GM19023 (cell line): Measurements from ENCODE around the gene GLDC.
"Not testable (repeated sequence)": the region's sequence is repeated elsewhere in the genome, so short reads cannot be mapped to it uniquely, and the experiment has no call there.

Source experiments
- ATAC-seq: cut with Tn5 transposase; IDR thresholded peaks from one replicate; pipeline ENCODE4 v1.9.1; 2021; ENCODE audit warnings: mild to moderate bottlenecking, moderate library complexity; ENCODE audit not compliant: unreplicated experiment

The GLDC gene

DNA sequence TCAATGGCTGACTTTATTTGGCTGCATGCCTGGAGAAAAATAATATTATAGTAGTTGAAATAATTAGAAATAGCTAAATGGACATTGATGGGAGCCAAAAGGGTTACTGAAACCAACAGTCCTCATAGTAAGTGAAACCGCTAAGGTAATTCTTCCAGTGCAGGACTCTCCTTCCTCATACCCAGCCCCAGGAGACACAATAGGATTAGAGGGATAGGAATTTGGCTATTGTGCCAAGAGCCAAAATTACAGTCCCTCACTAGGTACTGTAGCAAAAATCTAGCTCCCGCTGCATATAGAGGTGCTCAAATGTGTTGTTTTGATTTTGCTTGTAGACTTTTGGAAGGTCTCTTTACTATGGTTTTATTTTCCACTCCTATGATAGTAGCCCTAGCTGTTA lies 20.2 kb downstream of the GLDC start:
- no peak for ATAC-seq

GRCh38 chr9:6622784-6623183 lies 22.7 kb downstream of the GLDC start:
- not testable (repeated sequence) for ATAC-seq

DNA sequence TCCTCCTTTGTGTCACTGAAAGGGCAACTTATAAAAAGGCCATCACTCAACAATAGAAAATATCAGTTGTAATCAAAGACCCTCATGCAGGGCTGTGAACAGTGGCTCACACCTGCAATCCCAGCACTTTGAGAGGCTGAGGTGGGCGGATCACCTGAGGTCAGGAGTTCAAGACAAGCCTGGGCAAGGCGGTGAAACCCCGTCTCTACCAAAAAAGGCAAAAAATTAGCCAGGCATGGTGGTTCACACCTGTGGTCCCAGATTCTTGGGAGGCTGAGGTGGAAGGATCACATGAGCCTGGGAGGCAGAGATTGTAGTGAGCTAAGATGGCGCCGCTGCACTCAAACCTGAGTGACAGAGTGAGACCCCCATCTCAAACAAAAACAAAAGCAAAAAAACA lies 24.7 kb downstream of the GLDC start:
- no peak for ATAC-seq

DNA sequence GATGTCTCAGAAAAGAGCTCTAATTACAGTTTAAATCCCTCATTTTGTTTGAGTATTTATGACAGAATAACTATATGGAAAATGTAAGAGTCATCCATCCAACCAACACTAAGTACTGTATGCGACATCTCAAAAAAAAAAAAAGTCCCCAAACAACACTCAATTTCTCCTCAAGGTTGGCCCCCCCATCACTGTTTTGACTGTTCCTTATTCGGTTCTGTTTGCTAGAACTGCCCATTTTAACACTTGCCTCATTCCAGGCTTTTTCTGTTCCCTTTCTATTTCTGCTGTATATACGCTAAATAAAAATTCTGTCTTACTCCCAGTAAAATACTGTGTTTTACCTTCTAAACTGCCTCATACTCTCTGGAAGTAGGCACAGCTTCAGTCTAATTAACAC lies 25.2 kb downstream of the GLDC start:
- ATAC-seq: no peak

DNA sequence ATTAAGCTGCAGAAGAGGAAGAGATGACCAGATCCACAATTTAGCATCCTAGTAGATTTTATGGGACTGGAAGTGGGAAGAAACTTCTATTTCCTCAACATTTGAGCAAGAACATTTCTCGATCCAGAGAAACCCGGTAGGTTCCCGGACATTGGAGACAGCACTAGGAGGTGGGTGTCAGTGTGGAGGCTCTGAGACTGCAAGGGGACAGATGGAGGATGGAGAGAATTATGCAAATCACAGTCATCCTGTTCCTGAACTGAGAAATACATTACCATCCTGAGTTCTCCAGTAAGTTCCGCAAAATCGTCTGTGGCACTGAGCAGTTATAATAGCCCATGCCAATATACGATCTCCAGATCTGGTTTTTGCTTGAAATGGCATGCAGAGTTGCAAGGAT lies 25.6 kb downstream of the GLDC start:
- ATAC-seq: no peak

DNA sequence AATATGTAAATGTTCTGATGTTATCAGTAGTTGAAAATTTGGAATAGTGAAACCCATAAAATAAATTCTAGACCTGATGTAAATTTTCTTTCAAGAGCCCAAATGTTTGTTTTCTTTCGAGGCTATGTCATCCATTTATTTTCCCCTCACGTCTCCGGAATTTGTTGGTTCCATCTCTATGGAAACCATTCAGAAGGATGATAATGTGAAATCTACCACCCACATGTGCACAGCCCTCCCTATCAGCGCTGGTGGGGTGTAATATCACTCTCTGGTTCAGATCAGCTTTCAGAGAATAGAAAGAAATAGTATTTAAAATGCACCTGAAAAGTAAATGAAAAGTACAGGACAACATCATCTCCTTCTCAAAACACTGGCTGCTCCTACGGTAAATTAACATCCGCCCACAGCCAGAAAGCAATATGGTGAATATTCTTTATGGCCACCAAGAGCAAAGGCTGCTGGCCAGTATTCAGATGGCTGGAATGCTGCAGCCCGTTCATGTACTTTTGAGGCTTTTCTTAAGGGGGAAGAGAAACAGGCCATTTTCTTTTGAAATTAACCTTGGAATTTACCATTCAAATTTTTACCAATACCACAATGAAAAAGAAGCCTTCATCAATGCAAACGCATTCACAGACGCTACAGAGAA lies 28.5 kb downstream of the GLDC start:
- ATAC-seq: no peak

DNA sequence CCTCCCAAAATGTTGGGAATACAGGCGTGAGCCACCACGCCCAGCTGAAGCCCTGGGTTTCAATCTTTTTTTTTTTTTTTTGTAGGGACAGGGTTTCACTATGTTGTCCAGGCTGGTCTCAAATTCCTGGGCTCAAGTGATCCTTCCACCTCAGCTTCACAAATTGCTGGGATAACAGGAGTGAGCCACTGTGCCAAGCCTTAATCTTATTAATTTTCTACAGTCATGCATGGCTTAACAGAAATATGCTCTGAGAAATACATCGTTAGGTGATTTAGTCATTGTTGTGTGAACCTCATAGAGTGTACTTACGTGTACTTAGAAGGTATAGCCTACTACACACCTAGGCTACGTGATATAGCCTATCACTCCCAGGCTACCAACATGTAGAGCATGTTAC lies 31.0 kb downstream of the GLDC start:
- ATAC-seq: no peak

- ATAC-seq: no peak
Measured at GRCh38 chr9:6611865-6612264, 33.7 kb downstream of the GLDC start.

DNA sequence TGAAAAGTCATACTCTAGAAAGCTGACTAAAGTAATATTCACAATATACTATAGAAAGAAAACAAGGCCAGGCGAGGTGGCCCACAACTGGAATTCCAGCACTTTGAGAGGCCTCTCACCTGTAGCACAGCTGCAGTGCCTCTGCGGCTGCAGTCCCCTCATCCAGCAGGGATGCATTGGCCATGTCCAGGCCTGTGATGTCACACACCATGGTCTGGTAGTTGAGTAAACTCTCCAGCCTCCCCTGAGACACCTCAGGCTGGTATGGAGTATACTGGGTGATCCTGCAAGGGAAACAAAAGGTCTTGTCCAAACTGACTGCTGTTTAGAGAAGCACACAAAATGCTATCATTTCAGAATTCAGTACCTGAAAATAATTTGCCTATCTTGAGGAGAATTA lies 35.5 kb downstream of the GLDC start:
- ATAC-seq: no peak

- ATAC-seq: no peak
Measured at GRCh38 chr9:6609497-6610016, 36.0 kb downstream of the GLDC start.

GRCh38 chr9:6605202-6605601 lies 40.3 kb downstream of the GLDC start:
- ATAC-seq: peak; percentile 70

DNA sequence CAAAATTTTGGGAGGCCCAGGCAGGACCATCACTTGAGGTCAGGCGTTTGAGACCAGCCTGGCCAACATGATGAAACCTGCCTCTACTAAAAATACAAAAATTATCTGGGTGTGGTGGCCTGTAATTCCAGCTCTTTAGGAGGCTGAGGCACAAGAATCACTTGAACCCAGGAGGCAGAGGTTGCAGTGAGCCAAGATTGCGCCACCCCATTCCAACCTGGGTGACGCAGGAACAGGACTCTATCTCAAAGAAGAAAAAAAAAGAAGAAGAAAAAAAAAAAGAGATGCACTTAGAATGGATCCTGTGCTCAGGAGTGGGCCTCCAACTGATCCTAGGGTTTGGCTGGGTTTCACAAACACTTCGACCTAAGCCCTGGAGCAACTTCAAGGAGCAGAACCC lies 45.1 kb downstream of the GLDC start:
- ATAC-seq: no peak

GRCh38 chr9:6600006-6600405 lies 45.5 kb downstream of the GLDC start:
- no peak for ATAC-seq

DNA sequence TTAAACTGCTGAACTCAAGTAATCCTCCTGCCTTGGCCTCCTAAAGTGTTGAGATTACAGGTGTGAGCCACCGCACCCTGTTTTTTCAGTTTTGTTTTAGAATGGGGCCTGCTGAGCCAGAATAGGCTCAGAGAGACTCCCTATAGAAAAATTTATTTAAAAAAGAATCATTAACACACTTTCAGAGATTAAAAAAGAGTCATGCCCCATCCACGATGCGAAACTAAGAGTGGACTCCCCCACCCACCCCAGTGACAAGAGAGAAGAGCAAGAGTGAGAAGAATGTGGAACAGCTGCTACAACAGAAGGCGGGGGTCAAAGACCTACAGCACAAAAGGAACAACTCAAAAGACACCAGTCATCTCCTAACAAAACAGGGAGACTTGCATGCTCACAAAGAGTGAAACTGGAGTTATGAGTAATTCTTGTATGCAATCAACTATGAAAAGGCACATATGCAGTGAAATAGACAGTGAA lies 47.2 kb downstream of the GLDC start:
- ATAC-seq: peak; percentile 98

DNA sequence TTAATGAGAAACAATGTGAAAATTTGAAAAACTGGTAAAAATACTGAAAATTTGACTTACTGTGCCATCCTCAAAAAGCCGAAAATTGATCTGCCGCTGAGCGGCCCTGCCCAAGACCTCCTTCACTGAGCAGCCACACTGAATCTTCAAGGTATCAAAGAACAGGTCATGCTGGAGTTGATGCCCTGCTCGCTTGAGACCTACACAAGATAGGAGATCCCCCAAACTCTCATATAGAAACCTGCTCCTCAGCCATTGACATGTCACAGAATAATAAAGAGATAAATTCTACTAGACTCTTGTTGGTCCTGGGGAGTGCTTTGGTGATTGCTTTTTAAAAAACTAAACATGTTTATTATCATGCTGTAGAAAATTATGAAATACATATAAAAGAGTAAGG lies 52.7 kb downstream of the GLDC start:
- no peak for ATAC-seq

DNA sequence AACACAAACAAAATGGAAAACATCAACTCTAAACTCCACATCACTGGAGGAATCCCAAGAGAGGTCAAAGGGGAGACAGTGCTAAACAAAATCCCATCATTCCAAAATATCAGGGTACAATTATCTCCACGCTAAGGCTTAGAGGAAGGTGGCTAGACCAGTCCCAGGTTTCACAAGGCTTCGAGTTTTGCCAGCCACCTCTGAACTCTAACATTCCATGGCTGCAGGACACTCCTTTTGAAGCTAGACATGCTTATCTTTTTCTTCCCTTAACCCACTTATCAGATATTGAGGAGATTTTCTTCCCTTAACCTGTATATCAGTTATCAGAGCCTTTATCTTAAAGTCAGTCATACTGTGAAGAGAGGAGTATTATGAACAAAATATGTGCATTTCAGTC lies 53.3 kb downstream of the GLDC start:
- no peak for ATAC-seq

DNA sequence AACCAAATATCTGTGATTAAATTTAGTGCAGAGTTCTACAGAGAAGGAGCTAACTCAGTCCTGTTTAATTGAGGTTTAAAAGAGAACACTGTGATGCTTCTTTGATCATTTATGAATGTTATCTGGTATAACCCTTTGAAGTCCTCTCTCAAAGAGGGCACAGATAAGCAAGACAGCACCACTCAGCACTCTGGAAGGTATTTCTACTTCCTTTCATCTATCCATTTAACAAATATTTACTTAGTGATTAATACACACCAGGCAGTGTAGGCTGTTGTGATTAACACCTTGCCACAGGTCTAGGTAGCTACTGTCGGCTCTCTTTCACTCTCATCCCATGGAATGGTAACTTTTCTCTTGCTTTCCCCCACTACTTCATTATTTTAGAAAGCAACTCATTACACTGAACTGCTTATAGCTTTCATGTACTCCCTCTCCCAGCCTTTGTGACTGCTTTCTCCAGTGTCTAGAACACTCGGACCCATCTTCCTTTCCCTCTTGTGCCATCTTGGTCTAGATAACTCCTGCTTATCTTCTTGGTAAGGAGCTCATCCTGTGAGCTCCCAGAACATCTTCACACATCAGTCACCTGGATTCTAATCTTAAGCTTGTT lies 54.7 kb downstream of the GLDC start:
- ATAC-seq: no peak

GRCh38 chr9:6590334-6590733 lies 55.2 kb downstream of the GLDC start:
- no peak for ATAC-seq

DNA sequence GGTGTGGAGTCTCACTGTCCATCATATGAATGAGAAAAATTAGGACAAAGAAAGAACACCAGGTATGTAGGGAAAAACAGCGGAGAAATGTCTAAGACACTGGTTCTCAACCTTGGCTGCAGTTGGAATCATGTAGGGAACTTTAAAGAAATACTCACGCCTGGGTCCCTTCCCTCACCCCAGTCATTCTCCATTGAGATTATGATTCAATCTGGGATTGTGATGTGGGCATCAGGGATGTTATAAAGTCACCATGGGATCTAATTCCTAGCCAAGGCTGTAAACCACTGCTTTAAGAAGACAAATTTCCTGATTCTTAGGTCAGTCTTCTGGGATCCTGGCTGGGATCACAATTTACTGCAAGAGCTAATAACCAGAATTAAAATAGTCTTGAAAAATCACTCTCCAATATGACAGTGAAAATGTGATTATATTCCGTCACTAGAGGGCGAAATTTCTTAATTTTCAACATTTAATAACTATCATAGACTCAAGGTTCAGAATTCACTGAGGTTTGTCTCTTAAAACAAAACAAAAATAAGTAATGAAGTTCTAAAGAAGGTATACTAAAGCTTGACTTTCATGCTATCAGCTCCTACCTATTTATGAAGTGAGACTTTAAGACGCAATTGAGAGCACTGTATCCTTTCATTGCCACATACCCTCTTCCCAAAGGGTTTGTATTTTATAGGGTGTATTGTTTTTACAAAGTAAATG lies 60.5 kb downstream of the GLDC start:
- no peak for ATAC-seq

GRCh38 chr9:6581253-6581652 lies 64.3 kb downstream of the GLDC start:
- ATAC-seq: no peak

DNA sequence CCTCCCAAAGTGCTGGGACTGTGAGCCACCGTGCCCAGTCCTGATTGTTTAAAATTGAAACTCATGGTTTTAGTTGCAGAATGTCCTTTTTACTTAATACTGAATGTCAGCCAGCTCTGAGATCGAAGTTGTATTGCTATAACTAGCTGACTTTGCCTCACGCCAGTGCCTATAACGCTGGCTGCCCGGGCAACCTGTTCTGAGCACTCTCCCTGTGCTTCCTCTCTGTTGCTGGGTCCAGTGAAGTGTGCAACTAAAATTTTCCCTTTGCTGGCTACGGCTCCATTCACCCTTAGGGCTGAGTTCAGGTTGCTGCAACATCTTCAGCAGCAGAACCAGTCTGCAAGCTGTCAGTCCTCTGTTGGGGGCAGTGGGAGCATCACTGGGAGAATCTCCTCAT lies 65.9 kb downstream of the GLDC start:
- no peak for ATAC-seq

- ATAC-seq: no peak
Measured at GRCh38 chr9:6576987-6577386, 68.5 kb downstream of the GLDC start.
